GM21619 (cell line): Measurements from ENCODE around the gene SVIP.

Source experiments
- ATAC-seq: cut with Tn5 transposase; IDR thresholded peaks from one replicate; pipeline ENCODE4 v1.9.1; 2021; ENCODE audit not compliant: unreplicated experiment

Gene SVIP

GRCh38 chr11:22795914-22796313 is 33.7 kb downstream of the SVIP start:
- no peak for ATAC-seq

- peak; percentile 44 for ATAC-seq
Observed at GRCh38 chr11:22792497-22792896, 37.1 kb downstream of the SVIP start.

GRCh38 chr11:22787551-22788162 is 41.9 kb downstream of the SVIP start:
- peak; percentile 37 for ATAC-seq

GRCh38 chr11:22787055-22787454 is 42.5 kb downstream of the SVIP start:
- no peak for ATAC-seq

GRCh38 chr11:22786475-22786874 is 43.1 kb downstream of the SVIP start:
- ATAC-seq: peak; percentile 93

- no peak for ATAC-seq
Observed at GRCh38 chr11:22785251-22785650, 44.4 kb downstream of the SVIP start.

GRCh38 chr11:22780952-22781593 is 48.5 kb downstream of the SVIP start:
- ATAC-seq: peak; percentile 93

- ATAC-seq: no peak
Observed at GRCh38 chr11:22779850-22780249, 49.8 kb downstream of the SVIP start.

GRCh38 chr11:22778642-22779041 is 51.0 kb downstream of the SVIP start:
- ATAC-seq: no peak

GRCh38 chr11:22775248-22775647 is 54.4 kb downstream of the SVIP start:
- ATAC-seq: no peak

GRCh38 chr11:22774716-22775115 is 54.9 kb downstream of the SVIP start:
- ATAC-seq: peak; percentile 71

GRCh38 chr11:22769081-22769480 is 60.5 kb downstream of the SVIP start:
- ATAC-seq: no peak
